ENCODE measurements around the gene SLC9A5. TPM values are rescaled to one million over a fixed set of nuclear protein-coding genes. Genes with fewer than 3 reads are reported as not detected.

The SLC9A5 gene
- total RNA-seq, 1 donor from 2014 or later: 2.8 TPM

DNA sequence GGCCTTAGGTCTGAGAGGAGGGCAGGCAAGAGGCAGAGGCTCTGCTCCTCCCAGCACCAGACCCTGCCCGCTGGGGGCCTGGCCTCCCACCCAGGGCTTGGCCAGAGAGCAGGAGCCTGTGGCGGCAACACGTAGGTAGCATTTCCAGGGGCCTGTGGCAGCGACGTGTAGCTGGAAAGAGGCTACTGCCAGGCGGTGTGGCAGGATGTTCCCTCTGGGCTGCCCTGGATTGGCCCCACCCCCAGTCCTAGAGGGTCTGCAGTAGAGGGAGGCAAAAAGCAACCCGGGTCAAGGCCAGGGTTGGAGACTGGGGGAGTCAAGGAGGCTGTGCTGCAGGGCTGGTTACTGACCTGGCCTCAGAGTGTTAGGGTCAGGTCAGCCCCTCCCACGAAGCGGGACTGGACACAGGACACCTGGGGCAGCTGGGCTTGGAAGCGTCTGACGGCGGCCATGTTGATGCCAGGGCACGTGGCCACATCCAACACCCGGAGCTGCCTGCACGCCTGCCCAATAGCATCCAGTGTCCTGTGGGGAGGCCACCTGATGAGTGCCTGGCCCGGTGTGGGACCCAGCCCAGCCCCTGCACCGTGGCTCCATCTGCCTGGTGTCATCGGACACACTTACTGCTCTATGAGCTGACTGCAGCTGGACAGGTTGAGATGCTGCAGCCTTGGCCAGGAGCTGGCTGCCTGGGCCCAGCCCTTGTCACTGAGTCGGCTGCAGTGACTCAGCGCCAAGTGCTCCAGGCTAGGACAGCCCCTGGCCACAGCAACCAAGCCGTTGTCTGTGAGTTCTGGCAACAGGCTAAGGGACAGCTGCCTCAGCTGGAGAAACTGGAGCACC is 41.3 kb upstream of the SLC9A5 start:
- intact Hi-C loops (cut with DNase I): no loop called here
- no peak overlapping the region for H3K27ac ChIP-seq
- no peak overlapping the region for H3K4me3 ChIP-seq
- no peaks in the 10 kb centered on the region for H3K4me1 ChIP-seq
- no peaks in the 10 kb centered on the region for H3K9me3 ChIP-seq
- TF ChIP-seq, protein P1, sequence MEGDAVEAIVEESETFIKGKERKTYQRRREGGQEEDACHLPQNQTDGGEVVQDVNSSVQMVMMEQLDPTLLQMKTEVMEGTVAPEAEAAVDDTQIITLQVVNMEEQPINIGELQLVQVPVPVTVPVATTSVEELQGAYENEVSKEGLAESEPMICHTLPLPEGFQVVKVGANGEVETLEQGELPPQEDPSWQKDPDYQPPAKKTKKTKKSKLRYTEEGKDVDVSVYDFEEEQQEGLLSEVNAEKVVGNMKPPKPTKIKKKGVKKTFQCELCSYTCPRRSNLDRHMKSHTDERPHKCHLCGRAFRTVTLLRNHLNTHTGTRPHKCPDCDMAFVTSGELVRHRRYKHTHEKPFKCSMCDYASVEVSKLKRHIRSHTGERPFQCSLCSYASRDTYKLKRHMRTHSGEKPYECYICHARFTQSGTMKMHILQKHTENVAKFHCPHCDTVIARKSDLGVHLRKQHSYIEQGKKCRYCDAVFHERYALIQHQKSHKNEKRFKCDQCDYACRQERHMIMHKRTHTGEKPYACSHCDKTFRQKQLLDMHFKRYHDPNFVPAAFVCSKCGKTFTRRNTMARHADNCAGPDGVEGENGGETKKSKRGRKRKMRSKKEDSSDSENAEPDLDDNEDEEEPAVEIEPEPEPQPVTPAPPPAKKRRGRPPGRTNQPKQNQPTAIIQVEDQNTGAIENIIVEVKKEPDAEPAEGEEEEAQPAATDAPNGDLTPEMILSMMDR (IDR thresholded peaks at IDR 0.05): no peak
- peaks cover 18% of the 10 kb centered on the region for H3K36me3 ChIP-seq
- DNase-seq (no peak), ATAC-seq (no peak)
- H3K27me3 ChIP-seq (ENCODE audit: low read depth): no peaks in the 10 kb centered on the region

DNA sequence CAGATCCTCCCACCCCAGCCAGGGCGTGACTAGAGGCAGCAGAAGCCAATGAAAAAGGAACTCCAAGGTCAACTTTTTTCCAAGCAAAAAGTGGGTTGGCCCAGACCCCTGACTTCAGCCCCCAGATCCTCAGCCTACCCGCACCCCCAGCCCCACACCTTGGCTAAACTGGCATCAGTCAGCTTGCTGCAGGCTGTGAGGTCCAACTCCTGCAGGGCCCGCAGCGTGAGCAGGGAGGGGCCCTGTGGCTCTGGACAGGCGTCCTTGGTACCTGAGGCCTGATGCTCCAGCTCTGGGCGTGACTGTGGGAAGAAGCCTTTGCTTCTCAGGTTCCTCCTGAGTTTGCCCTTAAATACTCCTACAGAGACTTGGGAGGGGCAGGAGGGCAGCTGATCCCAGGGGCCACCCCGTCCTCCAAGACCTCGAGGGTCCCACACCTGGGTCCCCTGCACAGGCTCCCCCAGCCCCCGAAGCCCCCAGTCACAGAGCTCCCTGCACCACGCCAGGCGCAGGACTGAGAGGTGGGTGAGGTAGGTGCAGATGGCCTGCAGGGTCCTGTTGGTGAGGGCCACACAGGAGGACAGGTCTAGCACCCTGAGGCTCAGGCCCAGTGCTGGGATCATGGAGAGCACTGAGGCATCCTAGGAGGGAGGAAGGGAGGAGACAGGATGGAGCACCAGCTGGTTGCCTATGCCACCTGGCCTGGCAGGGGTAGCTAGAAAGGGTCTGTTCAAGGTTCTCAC is 40.5 kb upstream of the SLC9A5 start:
- DNase-seq (no peak), ATAC-seq (no peak)
- Histone ChIP-seq H3K9me3 (no peaks in the 10 kb centered on the region), H3K36me3 (peaks cover 10% of the 10 kb centered on the region), H3K27me3 (ENCODE audit: low read depth) (no peaks in the 10 kb centered on the region), H3K4me1 (no peaks in the 10 kb centered on the region), H3K4me3 (no peak overlapping the region), H3K27ac (no peak overlapping the region)
- TF ChIP-seq, protein P1 (IDR thresholded peaks at IDR 0.05): no peak
- intact Hi-C loops (cut with DNase I): no loop called here

DNA sequence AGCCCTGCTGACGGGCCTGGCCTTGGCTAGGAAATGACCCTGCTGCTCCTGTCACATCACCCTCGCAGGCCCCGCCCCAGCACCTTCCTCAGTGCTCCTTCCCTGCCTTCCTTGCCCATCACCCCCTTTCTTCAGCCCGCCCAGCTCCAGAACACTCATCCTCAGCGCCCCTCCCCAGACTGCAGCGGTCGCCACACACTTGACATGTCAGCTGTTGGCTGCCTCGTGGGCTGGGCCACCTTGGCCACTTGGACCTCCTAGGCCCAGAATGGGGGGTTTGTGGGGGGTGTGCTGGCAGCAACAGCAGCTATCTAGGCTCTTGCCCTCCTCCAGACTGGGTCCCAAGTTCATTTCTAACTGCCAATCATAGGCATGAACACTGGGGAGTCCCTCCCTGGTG is 39.2 kb upstream of the SLC9A5 start:
- DNase-seq: no peak
- no peak overlapping the region for H3K27ac ChIP-seq
- no peak overlapping the region for H3K4me3 ChIP-seq
- no peak for ATAC-seq
- intact Hi-C loops (cut with DNase I): no loop called here
- H3K9me3 ChIP-seq: no peaks in the 10 kb centered on the region
- no peaks in the 10 kb centered on the region for H3K4me1 ChIP-seq
- H3K27me3 ChIP-seq (ENCODE audit: low read depth): no peaks in the 10 kb centered on the region
- no peaks in the 10 kb centered on the region for H3K36me3 ChIP-seq
- TF ChIP-seq, protein P1 (IDR thresholded peaks at IDR 0.05): no peak

DNA sequence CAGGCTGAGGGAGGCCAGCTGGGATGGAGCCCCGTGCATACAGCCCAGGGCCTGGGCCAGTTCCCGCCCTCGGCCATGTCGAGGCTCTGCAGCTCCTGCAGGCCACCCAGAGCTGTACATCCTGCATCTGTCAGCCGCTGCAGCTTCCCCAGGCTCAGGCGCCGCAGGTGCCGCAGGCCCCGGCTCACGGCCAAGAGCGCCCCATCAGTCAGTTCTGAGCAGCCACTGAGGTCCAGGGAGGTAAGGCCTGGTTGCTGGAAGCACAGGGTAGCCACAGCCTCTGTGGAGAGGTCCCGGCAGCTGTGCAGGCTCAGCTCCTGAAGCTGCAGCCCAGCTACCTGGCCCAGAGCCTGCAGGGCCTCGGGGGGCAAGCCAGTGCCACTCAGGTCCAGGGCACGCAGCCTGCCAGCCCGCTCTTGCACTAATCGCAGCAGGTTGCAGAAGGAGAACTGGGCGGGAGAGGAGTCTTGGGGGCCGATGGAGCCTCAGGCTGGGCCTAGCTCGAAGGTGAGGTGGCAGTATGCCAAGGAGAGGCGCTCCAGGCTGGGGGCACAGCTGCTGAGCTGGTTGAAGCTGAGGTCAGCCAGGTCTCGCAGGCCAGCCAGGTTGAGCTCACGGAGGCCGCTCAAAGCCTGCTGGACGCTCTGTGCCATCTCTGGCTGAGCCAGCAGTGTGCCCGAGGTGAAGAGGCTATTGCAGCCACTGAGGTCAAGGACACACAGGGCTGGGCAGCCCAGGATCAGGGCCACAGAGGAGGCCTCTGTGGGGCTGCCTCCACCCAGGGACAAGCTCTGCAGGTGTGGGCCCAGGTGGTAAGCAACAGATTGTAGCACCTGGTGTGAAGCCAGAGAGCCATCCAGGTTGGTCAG is 38.5 kb upstream of the SLC9A5 start:
- no peak for DNase-seq
- intact Hi-C loops (cut with DNase I): no loop called here
- Histone ChIP-seq H3K4me1 (peaks cover under 1% of the 10 kb centered on the region), H3K9me3 (no peaks in the 10 kb centered on the region), H3K36me3 (no peaks in the 10 kb centered on the region), H3K27ac (no peak overlapping the region), H3K4me3 (no peak overlapping the region), H3K27me3 (ENCODE audit: low read depth) (no peaks in the 10 kb centered on the region)
- ATAC-seq: no peak
- TF ChIP-seq, protein P1 (IDR thresholded peaks at IDR 0.05): no peak

DNA sequence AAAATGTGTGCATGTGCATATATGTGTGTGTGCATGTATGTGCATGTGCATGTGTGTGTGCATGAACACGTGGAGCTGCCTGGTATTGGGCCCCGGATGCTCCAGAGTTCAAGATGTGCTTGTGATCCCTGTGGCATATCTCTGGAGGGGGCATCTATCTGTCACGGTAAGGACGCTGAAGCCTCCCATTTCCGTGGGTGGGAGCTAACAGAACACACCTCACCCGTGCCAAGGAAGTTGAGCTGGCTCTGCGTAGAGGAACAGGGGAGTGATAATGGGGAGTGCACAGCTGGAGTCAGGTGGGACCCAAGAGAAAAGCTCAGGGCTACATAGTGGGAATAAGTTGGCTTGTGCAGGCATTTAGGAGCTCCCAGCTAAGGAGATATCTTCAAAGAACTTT is 37.1 kb upstream of the SLC9A5 start:
- no peak for ATAC-seq
- TF ChIP-seq, protein P1 (IDR thresholded peaks at IDR 0.05): no peak

More for the DNA sequence above, 37.1 kb upstream of the SLC9A5 start:
- no peak overlapping the region for H3K27ac ChIP-seq
- no peaks in the 10 kb centered on the region for H3K36me3 ChIP-seq
- H3K27me3 ChIP-seq (ENCODE audit: low read depth): no peaks in the 10 kb centered on the region
- no peak for DNase-seq
- H3K9me3 ChIP-seq: no peaks in the 10 kb centered on the region
- no peak overlapping the region for H3K4me3 ChIP-seq
- peaks cover 14% of the 10 kb centered on the region for H3K4me1 ChIP-seq
- intact Hi-C loops (cut with DNase I): no loop called here

All from lower lobe of right lung (tissue), 2 donors.